ENCODE measurements around the gene SLC38A7.

Gene SLC38A7

GRCh38 chr16:58727028-58727781, 42.6 kb upstream of the SLC38A7 start:
- H3K4me3 ChIP-seq (ENCODE audit: low read depth, low read length), result no peak overlapping the region
- DNase-seq (ENCODE audit: low read depth), result no peak
- TF ChIP-seq CTCF (IDR thresholded peaks at IDR 0.05; ENCODE audit: insufficient read depth, low read depth, low read length, missing control alignments), result no peak

- no peak for TF ChIP-seq CTCF (IDR thresholded peaks at IDR 0.05; ENCODE audit: insufficient read depth, low read depth, low read length, missing control alignments)
- no peak for DNase-seq (ENCODE audit: low read depth)
- H3K4me3 ChIP-seq (ENCODE audit: low read depth, low read length), result no peak overlapping the region
Measured at GRCh38 chr16:58723109-58723508, 38.5 kb upstream of the SLC38A7 start.

GRCh38 chr16:58717994-58718393, 33.4 kb upstream of the SLC38A7 start:
- no peak for TF ChIP-seq CTCF (IDR thresholded peaks at IDR 0.05; ENCODE audit: insufficient read depth, low read depth, low read length, missing control alignments)
- H3K4me3 ChIP-seq (ENCODE audit: low read depth, low read length), result no peak overlapping the region
- no peak for DNase-seq (ENCODE audit: low read depth)

GRCh38 chr16:58716468-58716867, 31.9 kb upstream of the SLC38A7 start:
- TF ChIP-seq CTCF (IDR thresholded peaks at IDR 0.05; ENCODE audit: insufficient read depth, low read depth, low read length, missing control alignments), result no peak
- DNase-seq (ENCODE audit: low read depth), result no peak
- H3K4me3 ChIP-seq (ENCODE audit: low read depth, low read length), result no peak overlapping the region

- no peak for DNase-seq (ENCODE audit: low read depth)
- no peak overlapping the region for H3K4me3 ChIP-seq (ENCODE audit: low read depth, low read length)
- no peak for TF ChIP-seq CTCF (IDR thresholded peaks at IDR 0.05; ENCODE audit: insufficient read depth, low read depth, low read length, missing control alignments)
Measured at GRCh38 chr16:58713742-58714141, 29.2 kb upstream of the SLC38A7 start.

- no peak overlapping the region for H3K4me3 ChIP-seq (ENCODE audit: low read depth, low read length)
- no peak for DNase-seq (ENCODE audit: low read depth)
- TF ChIP-seq CTCF (IDR thresholded peaks at IDR 0.05; ENCODE audit: insufficient read depth, low read depth, low read length, missing control alignments), result no peak
Measured at GRCh38 chr16:58709333-58709732, 24.8 kb upstream of the SLC38A7 start.

- no peak for DNase-seq (ENCODE audit: low read depth)
- no peak for TF ChIP-seq CTCF (IDR thresholded peaks at IDR 0.05; ENCODE audit: insufficient read depth, low read depth, low read length, missing control alignments)
Measured at GRCh38 chr16:58699151-58699550, 14.6 kb upstream of the SLC38A7 start.

More at GRCh38 chr16:58699151-58699550, 14.6 kb upstream of the SLC38A7 start:
- no peak overlapping the region for H3K4me3 ChIP-seq (ENCODE audit: low read depth, low read length)
